ENCODE results near the gene RNASET2. TPM values are rescaled to one million over a fixed set of nuclear protein-coding genes. Genes with fewer than 3 reads are reported as not detected.
A peak's percentile ranks its signal among the peaks of the same experiment; 100 is the strongest.

Gene RNASET2
- polyA plus RNA-seq, 2 of the 4 experiments (the other 2 are of a cell fraction): 9.3 to 11.2 TPM

DNA sequence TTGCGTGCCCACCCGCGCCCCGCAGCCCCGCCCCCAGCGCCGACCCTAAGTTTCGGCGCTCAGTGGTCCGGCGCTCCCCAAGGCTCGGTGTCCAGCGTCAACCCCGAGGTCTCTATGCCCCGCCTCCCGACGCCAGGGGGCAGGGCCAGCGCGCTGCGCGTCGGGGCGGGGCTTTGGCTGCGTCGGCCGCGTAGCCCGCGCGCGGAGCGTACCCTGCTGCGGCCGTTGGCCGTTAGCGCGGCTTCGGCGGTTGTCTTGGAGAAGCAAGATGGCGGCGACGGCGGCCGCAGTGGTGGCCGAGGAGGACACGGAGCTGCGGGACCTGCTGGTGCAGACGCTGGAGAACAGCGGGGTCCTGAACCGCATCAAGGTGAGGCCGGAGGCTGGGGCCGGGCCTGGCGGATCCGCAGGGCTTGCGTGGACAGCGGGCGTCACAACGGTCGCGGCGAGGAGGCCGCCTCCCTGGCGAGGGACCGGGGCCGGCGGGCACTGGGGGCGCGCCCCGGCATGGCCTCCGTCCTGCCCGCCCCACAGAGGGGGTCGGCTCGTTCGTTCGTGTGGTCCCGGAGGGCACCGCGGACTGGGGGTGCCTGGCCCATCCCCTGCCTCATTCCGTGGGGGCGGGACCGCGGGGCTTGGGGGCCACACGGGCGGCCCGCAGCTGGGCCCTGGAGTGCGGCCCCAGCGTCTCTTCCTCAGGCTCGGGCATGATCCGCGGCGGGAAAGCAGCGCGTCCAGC is 43.0 kb upstream of the RNASET2 start, which contains the start of gene CEP43 (continued):
- TF ChIP-seq HOXB13 (CRISPR knock-in tag; IDR thresholded peaks at IDR 0.05; ENCODE audit: low read depth) (no peak), PHF8 (IDR thresholded peaks at IDR 0.05; ENCODE audit: borderline replicate concordance, low read depth) (peak; percentile 64; the same call in 1 of the 2 replicates), MAFK (IDR thresholded peaks at IDR 0.05; ENCODE audit: partially characterized antibody) (no peak), FOXS1 (CRISPR knock-in tag; IDR thresholded peaks at IDR 0.05) (no peak), MAZ (IDR thresholded peaks at IDR 0.05; ENCODE audit: borderline replicate concordance, low read depth, low read length) (no peak), ZC3H11A (IDR thresholded peaks at IDR 0.05) (no peak)
- TF ChIP-seq, protein P1, sequence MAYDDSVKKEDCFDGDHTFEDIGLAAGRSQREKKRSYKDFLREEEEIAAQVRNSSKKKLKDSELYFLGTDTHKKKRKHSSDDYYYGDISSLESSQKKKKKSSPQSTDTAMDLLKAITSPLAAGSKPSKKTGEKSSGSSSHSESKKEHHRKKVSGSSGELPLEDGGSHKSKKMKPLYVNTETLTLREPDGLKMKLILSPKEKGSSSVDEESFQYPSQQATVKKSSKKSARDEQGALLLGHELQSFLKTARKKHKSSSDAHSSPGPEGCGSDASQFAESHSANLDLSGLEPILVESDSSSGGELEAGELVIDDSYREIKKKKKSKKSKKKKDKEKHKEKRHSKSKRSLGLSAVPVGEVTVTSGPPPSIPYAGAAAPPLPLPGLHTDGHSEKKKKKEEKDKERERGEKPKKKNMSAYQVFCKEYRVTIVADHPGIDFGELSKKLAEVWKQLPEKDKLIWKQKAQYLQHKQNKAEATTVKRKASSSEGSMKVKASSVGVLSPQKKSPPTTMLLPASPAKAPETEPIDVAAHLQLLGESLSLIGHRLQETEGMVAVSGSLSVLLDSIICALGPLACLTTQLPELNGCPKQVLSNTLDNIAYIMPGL (CRISPR knock-in tag; IDR thresholded peaks at IDR 0.05; ENCODE audit: borderline replicate concordance): no peak
- TF ChIP-seq, protein P2, sequence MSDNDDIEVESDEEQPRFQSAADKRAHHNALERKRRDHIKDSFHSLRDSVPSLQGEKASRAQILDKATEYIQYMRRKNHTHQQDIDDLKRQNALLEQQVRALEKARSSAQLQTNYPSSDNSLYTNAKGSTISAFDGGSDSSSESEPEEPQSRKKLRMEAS (IDR thresholded peaks at IDR 0.05): no peak

DNA sequence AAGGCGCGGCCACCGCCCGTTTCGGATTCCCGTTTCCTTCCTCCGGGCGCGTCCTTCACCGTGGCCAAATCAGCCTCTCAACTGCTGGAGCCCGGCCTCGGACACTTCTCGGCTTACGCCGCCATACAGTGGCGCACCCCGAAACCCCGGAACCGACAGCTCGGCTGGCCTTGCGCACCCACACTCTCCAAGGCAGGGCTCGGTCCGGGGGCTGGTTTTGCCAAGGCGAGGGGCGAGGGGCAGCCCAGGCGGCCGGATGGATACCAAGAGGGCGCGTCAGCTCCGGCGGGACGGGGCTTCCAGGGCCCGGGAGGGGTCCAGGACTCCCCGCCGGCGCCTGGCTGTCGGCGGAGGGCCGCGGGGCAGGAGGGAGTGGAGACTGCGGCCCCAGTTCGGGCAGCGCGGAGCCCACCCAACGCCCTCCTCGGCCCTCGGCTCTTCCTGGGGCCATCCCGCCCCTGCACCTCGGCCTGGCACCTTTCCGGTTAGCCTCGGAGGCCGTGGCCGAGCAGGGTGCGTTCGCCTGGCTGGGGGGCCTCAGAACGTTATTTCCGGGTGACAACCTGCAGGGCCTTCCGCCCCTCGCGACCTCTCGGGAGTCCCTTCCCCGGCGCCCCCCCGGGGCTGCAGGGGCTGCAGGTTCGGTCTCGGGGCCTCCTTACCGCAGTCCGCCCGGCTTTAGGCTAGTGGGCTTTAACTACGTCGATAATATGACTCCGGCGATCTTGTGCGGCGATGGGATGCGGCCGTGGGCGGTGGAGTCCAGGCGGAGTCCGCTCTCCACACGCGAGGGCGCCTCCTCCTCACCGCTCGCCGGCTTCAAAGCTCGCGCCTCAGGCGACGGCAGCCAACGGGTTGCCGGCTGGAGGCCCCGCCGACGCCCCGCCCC is 42.1 kb upstream of the RNASET2 start:
- POLR2A ChIA-PET: interaction anchor here (0.6 kb wide), 1 partner anchor 9 kb away, joined by 3 read pairs; no protein-coding TSS in a partner anchor
- CTCF ChIA-PET: interaction anchor here (1.0 to 2.0 kb wide), 6 partner anchors 9 to 224 kb away, joined by 3 to 8 read pairs (median 4); no protein-coding TSS in a partner anchor
- Histone ChIP-seq H3K27ac (peak overlapping the region; percentile 71 to 88), H3K4me1 (peaks cover 15% of the 10 kb centered on the region), H3K4me2 (peak overlapping the region; percentile 80), H3K4me3 (peak overlapping the region; percentile 98), H3K9me3 (no peaks in the 10 kb centered on the region)
- ATAC-seq (peak; percentile 88 to 90), DNase-seq (ENCODE audit: low read depth in 1 of 2, low spot score in 1 of 2) (peak in 1 of 2 experiments; percentile 2), FAIRE-seq (no peak)
- no CpG with 5 or more reads among the region's 96 CpGs for WGBS (ENCODE audit: missing lambda C conversion rate)
- TF ChIP-seq, protein P3, sequence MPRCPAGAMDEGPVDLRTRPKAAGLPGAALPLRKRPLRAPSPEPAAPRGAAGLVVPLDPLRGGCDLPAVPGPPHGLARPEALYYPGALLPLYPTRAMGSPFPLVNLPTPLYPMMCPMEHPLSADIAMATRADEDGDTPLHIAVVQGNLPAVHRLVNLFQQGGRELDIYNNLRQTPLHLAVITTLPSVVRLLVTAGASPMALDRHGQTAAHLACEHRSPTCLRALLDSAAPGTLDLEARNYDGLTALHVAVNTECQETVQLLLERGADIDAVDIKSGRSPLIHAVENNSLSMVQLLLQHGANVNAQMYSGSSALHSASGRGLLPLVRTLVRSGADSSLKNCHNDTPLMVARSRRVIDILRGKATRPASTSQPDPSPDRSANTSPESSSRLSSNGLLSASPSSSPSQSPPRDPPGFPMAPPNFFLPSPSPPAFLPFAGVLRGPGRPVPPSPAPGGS (IDR thresholded peaks at IDR 0.05): 0 out of 3 replicates have a peak, but pooled peaks have one; percentile 23
- no peak for TF ChIP-seq CHD2 (IDR thresholded peaks at IDR 0.05; ENCODE audit: low read length, partially characterized antibody)

DNA sequence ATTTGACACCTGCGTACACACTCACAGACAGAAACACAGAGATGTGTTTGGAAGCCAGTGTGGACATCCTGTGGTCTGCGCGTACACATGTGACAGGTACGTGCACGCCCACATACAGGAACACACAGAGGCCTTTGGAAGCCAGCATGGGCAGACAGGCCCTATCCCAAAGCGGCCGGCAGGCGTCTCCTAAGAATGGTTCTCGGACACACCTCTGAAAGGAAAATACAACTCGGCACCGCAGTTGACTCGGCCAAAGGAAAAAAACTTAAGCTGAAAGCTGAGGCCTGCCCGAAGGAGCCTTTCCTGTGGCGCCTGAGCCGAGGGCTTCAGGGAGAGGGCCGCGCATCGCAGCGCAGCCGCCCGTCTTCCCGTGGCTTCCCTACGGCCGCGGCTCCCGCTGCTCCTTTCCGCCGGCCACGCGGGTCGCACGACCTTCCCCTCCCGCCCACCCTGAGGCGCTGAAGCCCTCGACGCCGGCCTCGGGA is 41.5 kb upstream of the RNASET2 start:
- peak overlapping the region; percentile 98 for H3K4me3 ChIP-seq
- no peak for TF ChIP-seq EP300 (IDR thresholded peaks at IDR 0.05)
- no peak for TF ChIP-seq EHF (CRISPR knock-in tag; IDR thresholded peaks at IDR 0.05)
- TF ChIP-seq HDAC2 (IDR thresholded peaks at IDR 0.05): no peak
- TF ChIP-seq, protein P4, sequence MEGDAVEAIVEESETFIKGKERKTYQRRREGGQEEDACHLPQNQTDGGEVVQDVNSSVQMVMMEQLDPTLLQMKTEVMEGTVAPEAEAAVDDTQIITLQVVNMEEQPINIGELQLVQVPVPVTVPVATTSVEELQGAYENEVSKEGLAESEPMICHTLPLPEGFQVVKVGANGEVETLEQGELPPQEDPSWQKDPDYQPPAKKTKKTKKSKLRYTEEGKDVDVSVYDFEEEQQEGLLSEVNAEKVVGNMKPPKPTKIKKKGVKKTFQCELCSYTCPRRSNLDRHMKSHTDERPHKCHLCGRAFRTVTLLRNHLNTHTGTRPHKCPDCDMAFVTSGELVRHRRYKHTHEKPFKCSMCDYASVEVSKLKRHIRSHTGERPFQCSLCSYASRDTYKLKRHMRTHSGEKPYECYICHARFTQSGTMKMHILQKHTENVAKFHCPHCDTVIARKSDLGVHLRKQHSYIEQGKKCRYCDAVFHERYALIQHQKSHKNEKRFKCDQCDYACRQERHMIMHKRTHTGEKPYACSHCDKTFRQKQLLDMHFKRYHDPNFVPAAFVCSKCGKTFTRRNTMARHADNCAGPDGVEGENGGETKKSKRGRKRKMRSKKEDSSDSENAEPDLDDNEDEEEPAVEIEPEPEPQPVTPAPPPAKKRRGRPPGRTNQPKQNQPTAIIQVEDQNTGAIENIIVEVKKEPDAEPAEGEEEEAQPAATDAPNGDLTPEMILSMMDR (IDR thresholded peaks at IDR 0.05): peak; percentile 27; the same call in 2 of the 3 replicates
- TF ChIP-seq, protein P2 (IDR thresholded peaks at IDR 0.05): peak; percentile 40; the same call in 1 of the 2 replicates
- TF ChIP-seq, protein P3 (IDR thresholded peaks at IDR 0.05): no peak
- TF ChIP-seq HEYL (CRISPR knock-in tag; IDR thresholded peaks at IDR 0.05): no peak
- H3K4me1 ChIP-seq: peaks cover 15% of the 10 kb centered on the region
- no peaks in the 10 kb centered on the region for H3K9me3 ChIP-seq
- ATAC-seq (peak; percentile 86 to 87), DNase-seq (ENCODE audit: low read depth in 1 of 2, low spot score in 1 of 2) (peak; percentile 54 to 79), FAIRE-seq (no peak)
- H3K4me2 ChIP-seq: peak overlapping the region; percentile 80
- CTCF ChIA-PET: interaction anchor here (1.0 to 1.1 kb wide), 2 partner anchors 8 to 223 kb away, joined by 3 read pairs; no protein-coding TSS in a partner anchor
- 3% methylated on average over 17 of the region's 38 CpGs for WGBS (ENCODE audit: missing lambda C conversion rate)
- POLR2A ChIA-PET: no interaction called here
- H3K27ac ChIP-seq: peak overlapping the region; percentile 71 to 88

Data from A549 (cell line).